HG02970 (cell line): ENCODE measurements around the gene TMEM185A.
"Not testable (repeated sequence)": the region's sequence is repeated elsewhere in the genome, so short reads cannot be mapped to it uniquely, and the experiment has no call there.

ENCODE experiments used
- ATAC-seq: cut with Tn5 transposase; IDR thresholded peaks from one replicate; pipeline ENCODE4 v1.9.1; 2021; ENCODE audit warnings: mild to moderate bottlenecking, moderate library complexity, moderate number of reproducible peaks; ENCODE audit not compliant: unreplicated experiment, low FRiP score

Gene TMEM185A

DNA sequence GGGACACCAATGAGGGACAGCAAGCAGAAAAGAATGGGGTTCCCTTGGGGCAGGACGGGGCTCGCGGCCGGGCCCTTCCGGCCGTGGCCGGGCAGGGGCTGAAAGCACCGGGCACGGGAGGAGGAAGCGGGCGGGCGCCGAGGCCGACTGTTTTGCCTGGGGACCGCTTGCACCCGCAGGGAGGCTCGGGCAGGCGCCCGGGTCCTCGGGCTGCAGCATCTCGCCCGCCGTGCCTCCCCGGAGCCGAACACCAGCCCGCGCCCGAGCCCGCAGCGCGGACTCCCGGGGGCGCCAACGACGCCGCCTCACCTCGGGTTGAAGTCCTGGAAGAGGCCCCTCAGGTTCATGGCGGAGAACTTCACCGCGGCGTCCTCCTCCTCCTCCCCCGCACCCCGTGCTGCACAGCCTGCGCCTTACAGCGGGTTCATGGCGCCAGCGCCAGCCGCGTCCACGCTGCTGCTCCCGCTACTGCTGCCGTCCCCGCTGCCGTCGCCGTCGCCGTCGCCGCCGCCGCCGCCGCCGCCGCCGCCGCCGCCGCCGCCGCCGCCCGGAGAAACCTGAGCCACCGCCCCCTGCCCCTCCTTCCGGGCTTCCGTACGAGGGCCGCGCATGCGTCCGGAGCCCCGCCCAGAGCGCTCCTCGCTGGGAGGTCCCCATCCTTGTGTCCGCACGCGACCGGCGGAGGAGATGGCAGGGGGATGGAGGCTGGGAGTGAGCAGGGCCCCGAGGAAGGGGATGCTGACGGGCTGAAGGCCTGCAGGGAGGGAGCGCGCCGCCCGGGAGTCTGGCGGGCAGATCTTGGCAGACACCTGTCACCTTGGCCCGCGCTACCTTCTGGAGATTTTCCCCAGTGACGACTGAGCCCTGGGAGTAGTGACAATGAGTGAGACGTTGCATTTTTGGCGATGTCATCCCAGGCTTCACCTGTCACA is at the start of gene TMEM185A:
Gene TMEM185A (minus strand): TSS at position 559 of the 932 bp plus-strand sequence. CDS start 212 bp downstream, at position 347.
- ATAC-seq = peak; percentile 87

DNA sequence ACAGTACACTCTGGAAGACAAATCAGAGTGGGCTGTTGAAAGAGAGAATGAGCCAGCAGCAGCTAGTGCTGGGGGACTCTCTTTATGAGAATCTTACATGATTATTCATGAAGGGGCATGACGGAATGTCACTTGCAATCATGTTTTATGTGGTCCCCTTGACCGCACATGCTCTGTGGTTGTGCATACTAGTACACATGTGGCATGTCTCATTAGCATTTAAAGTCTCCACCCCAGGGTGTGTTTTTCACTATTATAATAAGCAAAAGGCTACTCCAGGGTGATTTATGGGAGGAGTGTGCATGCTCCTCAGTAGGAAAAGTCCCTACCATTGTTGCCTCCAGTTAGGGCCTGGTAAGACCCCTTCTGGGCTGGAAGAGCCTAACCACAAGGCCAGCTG is 49.6 kb upstream of the TMEM185A start:
- no peak for ATAC-seq

DNA sequence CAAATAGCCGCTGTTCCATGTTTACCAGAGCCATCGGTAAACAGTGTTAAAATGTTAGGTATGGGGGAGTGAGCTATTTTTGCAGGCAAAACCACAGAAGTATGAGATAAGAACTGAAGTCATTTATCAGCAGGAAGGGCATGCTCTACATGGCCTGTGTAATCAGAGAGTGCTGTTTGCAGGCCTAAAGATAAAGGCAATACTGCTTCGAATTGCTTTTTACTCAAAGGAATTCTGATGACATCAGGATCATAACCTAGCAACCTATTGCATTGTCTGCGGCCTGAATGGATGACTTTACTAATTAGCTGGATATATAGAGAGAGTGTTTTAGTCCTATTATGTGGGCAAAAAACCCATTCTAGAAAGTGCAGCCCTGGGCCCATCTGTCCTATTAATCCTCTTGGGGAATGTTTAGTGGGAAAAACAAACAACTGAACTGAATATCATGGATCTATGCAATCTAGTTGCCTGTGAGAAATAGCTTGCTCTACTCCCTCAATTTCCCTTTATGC is 47.6 kb upstream of the TMEM185A start:
- ATAC-seq = not testable (repeated sequence)

DNA sequence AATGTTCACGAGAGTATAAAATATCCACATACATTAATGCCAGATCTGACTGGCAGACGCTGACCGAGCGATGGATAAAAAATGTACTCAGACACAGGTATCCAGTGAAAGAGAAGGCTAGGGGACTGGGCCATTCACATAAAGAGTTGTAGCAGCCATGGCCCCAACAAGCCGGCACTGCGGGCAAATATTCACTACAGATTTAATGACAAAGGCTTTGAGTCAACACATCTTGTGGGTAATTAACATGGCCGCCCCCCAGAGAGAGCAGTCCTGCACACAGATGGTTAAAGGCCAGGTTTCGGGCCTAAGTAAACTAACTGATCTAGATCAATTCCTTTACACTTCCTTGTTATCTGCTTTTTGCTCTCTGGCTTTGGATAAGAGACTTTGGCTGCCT is 44.0 kb upstream of the TMEM185A start:
- ATAC-seq = not testable (repeated sequence)

DNA sequence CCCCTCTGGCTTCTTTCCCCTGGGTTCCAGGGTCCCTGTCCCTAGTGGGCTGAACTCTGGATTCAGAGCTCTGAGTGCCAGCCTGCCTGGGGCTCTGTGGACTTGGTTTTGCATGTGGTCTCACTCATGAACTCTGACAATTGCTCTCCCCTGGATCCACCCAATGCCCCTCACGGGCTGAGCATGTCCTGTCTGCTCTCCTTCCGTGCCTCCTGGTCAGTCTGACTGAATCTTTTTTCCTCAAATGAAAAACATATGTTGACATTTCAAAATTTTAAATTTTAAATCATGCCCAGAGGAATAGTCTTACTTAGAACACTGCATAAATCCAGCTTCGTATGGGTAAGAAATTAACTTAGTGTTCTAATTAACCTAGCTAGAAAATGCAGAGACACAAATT is 43.5 kb upstream of the TMEM185A start:
- ATAC-seq = not testable (repeated sequence)

DNA sequence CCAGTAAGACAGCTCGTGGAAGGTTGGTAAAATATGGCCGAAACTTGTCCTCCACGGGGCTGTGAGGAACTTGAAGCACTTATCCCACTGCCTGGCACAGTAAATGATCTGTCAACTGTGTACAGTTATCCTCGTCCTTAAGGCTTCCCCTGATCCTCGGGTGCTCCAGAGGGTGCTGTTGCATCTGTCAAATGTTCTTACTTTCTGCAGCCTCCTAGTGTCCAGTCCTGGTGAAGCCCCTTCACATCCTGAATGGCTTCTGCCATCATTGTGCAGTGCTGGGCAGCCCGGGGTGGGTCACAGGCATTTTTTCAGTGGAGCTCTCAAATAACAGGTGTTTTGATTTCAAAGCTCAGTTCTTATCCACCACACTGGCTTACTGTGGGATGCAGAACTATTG is 29.0 kb upstream of the TMEM185A start:
- not testable (repeated sequence) for ATAC-seq

DNA sequence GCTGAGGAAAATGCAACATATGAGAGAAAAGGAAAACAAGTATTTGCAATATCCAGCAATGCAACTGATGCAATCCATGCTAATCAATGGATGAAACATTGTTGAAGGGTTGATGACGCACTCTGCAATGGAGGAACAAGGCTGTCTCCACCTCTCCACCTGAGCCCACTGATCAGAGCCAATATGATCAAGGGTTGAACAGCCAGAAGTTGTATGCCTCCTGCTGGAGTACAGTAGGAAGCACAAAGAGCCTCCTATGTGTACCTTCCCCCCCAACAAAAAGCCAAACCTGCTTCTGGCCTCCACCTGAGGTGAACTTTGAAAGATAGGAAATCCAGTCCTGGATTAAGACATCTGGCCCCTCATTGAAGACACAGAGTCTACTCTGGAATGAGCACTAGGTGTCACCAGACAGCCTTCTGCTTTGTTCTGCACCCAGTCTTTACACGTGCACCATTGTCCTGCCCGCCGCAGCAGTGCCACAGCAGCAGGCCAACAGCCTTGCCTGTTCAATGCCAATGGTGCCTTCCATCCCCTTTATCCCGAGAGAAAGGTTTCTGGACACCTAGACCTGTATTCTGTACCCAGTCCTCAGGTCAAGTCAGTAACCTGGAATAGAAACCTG is 24.8 kb upstream of the TMEM185A start:
- not testable (repeated sequence) for ATAC-seq

DNA sequence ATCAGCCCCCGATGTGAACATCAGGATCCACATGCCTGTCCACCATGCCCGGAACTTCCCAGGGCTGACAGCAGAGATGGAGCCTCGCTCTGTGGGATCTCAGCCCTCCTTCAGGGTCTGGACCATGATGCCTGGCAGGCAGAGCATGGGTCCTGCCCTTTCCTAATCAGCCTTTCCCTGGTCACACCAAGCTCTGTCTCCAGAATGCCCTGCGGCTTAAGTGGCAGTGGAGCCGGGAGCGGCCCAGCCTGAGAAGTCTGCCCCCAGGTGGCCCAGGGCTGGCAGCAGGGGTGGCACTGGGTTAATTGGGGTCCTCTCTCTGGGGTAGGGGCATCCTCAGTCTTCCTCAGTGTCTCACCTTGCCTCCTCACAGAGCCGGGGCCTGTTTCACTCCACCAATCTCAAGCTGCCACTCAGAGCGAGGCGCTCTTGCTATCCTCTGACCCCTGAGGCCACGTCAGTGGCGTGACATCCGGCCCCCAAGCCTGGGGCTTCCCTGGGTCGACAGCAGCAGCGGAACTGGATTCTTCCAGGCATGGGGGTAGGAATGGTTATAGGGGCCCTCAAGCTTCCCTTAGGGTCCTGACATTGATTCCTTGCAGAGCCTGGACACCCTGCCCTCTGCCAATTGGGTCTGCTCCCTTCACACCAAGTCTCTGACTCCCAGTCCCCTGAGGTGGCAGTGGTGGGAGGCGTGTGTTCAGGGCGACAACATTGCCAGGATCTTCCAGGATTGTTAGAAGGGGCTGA is 20.8 kb upstream of the TMEM185A start:
- no peak for ATAC-seq

DNA sequence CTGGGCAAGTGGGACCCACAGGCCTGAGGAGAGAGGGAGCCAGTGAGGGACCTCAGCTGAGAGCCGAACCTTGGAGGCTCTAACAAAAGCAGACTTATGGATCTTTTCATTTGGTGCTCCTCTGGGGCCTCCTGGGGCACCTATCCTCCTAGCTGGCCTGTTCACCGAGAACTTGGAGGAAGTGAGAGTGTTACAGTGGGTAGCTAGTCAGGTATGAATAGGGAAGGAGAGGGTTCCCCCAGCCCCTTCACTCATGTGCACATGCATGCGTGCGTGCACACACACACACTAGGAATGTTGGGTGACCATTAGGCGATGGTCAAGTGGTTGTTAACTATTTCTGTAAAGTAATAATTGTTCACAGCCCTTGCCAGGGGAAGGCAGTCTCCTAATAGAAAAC is 18.6 kb upstream of the TMEM185A start:
- no peak for ATAC-seq

DNA sequence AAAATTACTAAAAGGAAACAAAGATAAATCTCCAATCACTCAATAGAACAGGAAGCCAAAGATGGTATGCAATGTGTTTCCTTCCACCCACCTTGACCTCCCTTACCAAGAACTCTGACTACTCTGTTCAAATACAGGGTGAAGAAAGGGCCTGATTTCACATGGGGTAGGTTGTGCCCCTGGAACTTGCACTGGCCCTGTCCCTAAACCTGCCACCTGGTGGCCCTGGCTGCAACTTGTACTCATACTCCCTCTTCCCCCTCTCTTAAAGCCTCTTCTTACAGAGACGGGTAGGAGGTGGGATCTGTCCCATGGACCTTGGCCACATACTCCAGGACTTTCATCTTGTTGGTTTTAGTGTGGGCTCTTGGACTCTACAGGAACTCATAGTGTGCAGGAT is 17.3 kb upstream of the TMEM185A start:
- ATAC-seq = no peak

DNA sequence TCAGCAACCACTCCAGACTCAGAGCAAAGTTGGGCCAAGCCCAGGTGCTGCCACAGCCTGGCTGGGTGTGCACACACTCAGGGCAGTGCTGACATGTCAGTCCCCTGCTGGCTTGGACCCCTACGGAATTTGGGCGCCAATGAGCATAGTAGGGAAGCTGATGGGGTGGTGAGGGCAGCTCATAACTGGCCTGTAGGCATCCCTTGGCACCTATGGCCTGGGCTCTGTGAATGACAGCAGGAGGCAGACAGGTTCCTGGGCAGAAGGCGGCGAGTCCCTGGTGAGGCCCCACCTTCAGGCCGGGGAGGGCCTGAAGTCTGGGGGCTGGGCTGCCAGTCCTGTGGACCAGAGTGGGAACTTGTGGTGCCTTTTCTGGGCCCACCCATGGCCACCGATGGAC is 15.9 kb upstream of the TMEM185A start:
- no peak for ATAC-seq

DNA sequence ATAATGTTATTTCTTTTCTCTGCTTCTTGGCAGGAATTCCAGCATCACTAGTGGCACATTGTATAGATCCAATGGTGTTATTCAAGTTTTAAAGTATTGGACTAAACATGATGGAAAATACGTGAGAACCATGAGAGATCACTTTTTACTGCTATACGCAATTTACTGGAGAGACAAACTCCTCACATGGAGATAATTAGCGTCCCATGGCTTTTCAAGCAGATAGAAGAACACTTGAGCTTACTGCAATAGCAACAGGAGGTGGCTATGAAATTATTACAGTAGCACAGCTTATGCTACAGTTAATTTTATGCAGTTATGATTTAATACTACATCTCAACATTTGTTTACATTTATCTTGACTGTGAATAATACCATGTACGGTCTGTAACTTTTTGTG is 11.9 kb upstream of the TMEM185A start:
- ATAC-seq = no peak

DNA sequence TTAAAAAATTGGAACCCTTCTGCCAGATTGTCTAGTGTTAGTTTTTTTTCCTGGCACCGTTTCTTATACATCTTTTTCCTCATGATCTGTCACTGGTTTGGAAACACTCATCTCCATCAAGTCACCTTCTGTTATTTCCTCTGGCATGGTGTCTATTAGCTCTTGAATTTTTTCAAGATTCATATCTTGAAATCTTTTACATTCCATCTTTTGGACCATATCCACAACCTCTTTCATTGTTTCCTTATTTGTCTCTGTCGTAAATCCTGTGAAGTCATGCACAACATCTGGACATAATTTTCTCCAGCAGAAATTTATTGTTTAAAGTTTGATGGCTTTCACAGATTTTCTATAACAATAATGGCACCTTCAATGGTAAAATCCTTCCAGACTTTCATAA is 10.2 kb upstream of the TMEM185A start:
- no peak for ATAC-seq

DNA sequence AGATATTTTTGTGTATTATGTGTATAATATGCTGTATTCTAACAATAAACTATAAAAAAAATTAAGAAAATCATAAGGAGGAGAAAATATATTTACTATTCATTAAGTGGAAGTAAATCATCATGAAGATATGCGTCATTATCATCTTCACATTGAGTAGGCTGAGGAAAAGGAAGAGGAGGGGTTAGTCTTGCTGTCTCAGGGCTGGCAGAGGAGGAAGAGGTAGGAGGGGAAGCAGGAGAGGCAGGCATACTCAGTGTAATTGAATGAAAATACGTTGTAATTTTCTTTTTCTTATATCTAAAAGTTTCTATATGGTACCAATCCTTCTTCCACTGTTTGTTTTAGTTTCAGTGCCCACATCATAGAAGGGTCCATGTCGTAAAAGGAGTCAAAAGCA is 9.8 kb upstream of the TMEM185A start:
- no peak for ATAC-seq

DNA sequence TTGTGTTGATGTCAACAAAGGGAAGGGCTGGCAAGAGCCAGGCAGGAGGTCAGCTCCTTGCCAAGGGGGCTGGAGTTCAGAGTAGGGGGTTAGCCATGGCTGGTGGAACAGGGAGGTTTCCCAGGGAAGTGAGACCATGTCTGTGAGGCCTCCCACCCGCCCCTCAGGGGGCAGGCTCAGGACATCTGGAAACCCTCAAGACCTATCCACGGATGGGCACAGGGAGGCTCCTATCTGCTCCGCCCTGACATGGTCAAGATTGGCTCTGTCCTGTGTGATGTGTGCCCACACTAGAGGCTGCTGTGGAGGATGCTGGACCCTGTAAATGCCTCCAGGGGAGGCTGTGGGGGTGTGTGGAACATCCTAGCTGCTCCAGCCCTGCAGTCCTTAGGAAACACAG is 8.0 kb upstream of the TMEM185A start:
- no peak for ATAC-seq

DNA sequence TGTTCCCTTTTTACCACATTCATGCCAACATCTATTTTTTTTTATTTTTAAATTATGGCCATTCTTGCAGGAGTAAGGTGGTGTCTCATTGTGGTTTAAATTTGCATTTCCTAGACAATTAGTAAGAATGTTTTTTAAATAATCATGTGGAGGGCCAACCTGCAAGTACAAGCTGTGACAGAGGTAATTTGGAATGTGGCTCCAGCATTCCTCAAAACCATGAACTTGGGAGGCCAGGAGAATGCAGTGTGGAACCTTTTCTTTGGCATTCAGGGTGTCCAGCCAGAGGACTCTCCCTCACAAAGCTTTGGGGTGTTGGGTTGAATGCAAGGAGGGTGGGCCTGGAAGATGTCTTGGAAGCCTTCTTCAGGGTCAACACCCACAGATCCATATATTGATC is 7.3 kb upstream of the TMEM185A start:
- no peak for ATAC-seq

DNA sequence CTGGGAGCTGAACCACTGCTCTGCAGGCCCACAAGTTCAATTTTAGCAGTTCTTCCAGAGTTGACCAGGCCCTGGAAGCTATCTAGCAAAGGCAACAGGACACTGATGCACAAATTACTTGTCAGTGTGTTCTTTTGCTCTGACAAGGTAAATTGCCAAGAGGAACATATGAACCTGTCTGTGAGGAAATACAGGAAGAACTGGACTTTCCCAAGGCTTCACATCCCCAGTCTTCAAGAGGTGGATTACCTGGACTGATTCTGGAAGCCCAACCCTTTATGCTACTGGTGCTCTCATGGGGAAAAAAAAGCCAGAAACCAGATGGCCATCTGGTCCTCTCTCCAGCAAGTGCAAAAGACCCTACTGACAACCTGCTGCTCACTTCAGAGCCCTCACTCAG is 1.9 kb upstream of the TMEM185A start:
- ATAC-seq = no peak

DNA sequence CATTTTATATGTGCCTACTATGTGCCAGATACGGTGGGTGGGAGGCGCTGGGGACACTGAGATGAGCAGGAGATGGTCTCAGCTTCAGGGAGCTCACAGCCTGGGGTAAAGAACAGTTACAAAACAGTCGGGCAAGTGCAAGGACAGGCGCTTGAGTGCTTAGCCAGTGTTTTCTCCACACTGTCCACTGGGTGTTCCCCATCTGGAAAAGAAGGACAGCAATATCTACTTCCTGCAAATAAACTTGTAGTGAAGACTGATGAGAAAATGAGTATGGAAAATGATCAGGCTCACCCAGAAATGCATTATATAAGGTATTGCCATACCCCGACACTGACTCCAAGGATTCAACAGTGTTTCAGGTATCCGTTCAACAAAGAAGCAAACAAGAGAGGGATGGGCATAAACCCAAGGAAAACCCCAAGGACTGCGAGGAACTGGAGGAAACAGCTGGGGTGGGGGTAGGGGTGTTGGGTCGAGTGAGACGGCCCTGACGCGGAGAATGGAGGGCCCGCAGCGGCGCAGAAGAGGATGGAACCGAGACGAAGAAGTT is 835 bp downstream of the TMEM185A start:
- no peak for ATAC-seq

DNA sequence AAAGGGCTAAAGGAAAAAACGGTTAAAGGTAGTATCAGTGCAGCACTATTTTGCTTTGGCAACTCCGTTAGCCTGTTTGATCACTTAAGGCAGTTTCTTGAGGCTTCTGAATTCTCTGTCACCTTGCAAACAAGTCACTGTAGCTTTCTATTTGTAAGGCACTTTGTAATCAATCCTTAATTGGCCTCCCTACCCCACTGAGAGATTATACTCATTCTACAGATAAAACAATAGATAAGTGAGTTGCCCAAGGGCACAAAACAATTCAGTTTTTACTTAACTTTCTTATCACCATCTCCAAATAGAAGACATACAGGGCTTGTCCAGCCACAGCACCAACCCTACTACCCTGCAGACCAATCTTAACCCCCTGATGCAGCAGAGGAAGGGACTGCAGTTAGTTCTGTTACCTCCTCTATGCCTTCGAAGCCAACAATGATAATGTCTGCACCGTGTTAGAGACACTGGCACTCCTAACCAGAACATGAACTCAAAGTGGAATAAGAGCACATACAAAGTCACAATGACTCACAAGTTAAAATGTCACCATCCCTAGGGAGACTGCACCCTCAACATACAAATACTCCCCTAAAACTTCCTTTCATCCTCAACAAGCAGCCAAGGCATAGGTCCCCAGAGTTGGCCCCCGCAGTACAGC is 1.7 kb downstream of the TMEM185A start:
- ATAC-seq = no peak

DNA sequence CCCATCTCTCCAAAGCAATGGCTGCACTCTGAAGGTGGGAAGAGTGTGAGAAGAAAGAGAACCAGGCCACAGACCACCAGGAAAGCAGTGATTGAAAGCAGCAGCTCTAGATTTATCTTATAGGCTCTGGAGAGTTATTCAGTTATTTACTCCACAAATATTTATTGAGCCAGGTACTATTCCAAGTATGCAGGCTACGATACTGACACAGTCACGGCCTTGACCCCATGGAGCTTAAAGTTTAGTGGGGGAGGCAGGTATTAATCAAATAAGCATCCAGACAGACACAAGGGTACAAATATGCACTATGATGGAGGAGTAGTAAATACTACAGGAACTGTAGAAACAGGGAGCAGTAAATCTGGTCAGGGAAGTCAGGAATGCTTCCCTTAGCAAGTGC is 2.8 kb downstream of the TMEM185A start:
- ATAC-seq = no peak
